ENCODE data around the gene TMEM174. TPM values are rescaled to one million over a fixed set of nuclear protein-coding genes. Genes with fewer than 3 reads are reported as not detected.

TMEM174 gene
- total RNA-seq, 1 experiment from 2014 or later: not detected

DNA sequence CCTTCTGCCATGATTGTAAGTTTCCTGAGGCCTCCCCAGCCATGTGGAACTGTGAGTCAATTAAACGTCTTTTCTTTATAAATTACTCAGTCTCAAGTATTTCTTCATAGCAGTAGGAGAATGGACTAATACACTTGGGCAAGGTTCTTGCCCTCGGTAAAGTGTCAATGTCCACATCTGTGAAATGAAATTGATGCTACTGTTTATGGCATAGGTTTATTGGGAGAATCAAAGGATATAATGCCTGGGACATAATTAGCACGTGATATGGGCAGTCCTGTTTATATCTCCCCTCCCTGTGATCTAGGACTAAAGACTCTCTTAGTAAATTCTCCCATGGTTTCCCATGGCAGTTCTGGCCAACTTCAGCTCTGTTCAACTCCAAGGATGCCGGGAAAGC lies 19.4 kb downstream of the TMEM174 start:
- no peak overlapping the region for H3K4me2 ChIP-seq (ENCODE audit: low read depth, low read length, poor library complexity, severe bottlenecking)
- no peaks in the 10 kb centered on the region for H3K9me3 ChIP-seq (ENCODE audit: low read length)
- H2AFZ ChIP-seq (ENCODE audit: low read length): no peak overlapping the region
- H3K9me2 ChIP-seq (replicated peaks; ENCODE audit: insufficient read depth, low read length): no peaks in the 10 kb centered on the region
- no peak overlapping the region for H3K27ac ChIP-seq (ENCODE audit: low read length)
- no peaks in the 10 kb centered on the region for H3K27me3 ChIP-seq (ENCODE audit: low read length)
- H3K9ac ChIP-seq (ENCODE audit: low read length): no peak overlapping the region
- no peak for DNase-seq
- H4K20me1 ChIP-seq (ENCODE audit: insufficient read depth, low read depth, low read length): no peaks in the 10 kb centered on the region
- no peaks in the 10 kb centered on the region for H3K79me2 ChIP-seq (ENCODE audit: low read length)
- no peaks in the 10 kb centered on the region for H3K4me1 ChIP-seq (ENCODE audit: low read length)
- no peaks in the 10 kb centered on the region for H3K36me3 ChIP-seq (ENCODE audit: insufficient read depth, low read length)
- H3K4me3 ChIP-seq (ENCODE audit: low read length): no peak overlapping the region

DNA sequence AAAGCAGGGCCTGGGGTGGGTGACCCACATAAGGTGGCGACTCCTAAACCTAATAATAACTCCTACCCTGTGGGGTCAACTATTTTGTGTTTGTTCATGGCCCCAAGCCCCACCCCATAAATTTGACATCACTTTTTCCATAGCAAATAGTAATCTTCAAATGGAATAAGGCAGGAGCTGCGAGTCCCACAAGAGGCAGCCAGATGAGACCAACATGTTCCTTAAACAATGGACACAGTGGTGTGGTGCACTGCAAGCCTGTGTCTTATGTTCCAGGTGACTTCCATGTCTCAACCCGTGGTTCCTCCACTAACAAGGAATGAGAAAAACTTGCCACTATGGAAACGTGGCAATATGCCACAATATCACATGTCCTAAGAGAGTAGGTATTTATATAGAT lies 20.6 kb downstream of the TMEM174 start:
- no peaks in the 10 kb centered on the region for H3K79me2 ChIP-seq (ENCODE audit: low read length)
- no peak for DNase-seq
- no peaks in the 10 kb centered on the region for H4K20me1 ChIP-seq (ENCODE audit: insufficient read depth, low read depth, low read length)
- no peaks in the 10 kb centered on the region for H3K36me3 ChIP-seq (ENCODE audit: insufficient read depth, low read length)
- H2AFZ ChIP-seq (ENCODE audit: low read length): no peak overlapping the region
- no peaks in the 10 kb centered on the region for H3K4me1 ChIP-seq (ENCODE audit: low read length)
- H3K4me2 ChIP-seq (ENCODE audit: low read depth, low read length, poor library complexity, severe bottlenecking): no peak overlapping the region
- H3K27ac ChIP-seq (ENCODE audit: low read length): no peak overlapping the region
- H3K9me3 ChIP-seq (ENCODE audit: low read length): no peaks in the 10 kb centered on the region
- H3K4me3 ChIP-seq (ENCODE audit: low read length): no peak overlapping the region
- no peaks in the 10 kb centered on the region for H3K9me2 ChIP-seq (replicated peaks; ENCODE audit: insufficient read depth, low read length)
- no peaks in the 10 kb centered on the region for H3K27me3 ChIP-seq (ENCODE audit: low read length)
- H3K9ac ChIP-seq (ENCODE audit: low read length): no peak overlapping the region

- no peaks in the 10 kb centered on the region for H3K36me3 ChIP-seq (ENCODE audit: insufficient read depth, low read length)
- no peak overlapping the region for H3K27ac ChIP-seq (ENCODE audit: low read length)
Measured at GRCh38 chr5:73196201-73196600, 23.2 kb downstream of the TMEM174 start.

DNA sequence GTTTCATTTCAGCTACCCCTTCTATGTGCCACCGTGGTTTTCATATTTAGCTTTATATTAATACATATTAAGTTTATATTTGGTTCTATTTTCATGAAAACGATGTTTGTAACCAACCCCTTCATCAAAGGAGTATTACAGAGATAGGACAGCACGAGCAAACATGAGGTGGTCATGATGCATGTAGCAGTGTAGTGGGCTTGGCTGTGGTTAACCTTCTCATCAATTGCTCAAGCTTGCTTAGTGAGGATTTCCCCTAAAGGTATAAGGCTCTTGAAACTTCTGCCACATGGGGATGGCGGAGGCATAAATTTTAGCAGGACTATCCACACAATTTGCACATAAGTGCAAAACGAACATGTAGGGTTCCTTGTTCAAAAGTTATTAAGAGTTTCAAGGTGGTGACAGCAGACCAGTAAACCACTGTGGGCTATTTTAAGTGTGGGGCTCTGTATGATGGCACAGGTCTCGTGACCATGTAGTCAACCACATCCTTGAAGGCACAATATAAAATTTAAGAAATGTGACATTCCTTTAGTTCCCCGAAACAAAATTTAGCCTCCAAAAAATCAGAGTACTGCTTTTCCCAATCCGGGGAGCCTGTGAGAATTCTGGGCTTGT lies 24.8 kb downstream of the TMEM174 start:
- H2AFZ ChIP-seq (ENCODE audit: low read length): no peak overlapping the region
- H3K9ac ChIP-seq (ENCODE audit: low read length): no peak overlapping the region
- H3K36me3 ChIP-seq (ENCODE audit: insufficient read depth, low read length): no peaks in the 10 kb centered on the region
- DNase-seq: no peak
- no peaks in the 10 kb centered on the region for H4K20me1 ChIP-seq (ENCODE audit: insufficient read depth, low read depth, low read length)
- H3K9me3 ChIP-seq (ENCODE audit: low read length): no peaks in the 10 kb centered on the region
- no peaks in the 10 kb centered on the region for H3K27me3 ChIP-seq (ENCODE audit: low read length)
- no peaks in the 10 kb centered on the region for H3K4me1 ChIP-seq (ENCODE audit: low read length)
- H3K4me2 ChIP-seq (ENCODE audit: low read depth, low read length, poor library complexity, severe bottlenecking): no peak overlapping the region
- H3K9me2 ChIP-seq (replicated peaks; ENCODE audit: insufficient read depth, low read length): no peaks in the 10 kb centered on the region
- H3K79me2 ChIP-seq (ENCODE audit: low read length): no peaks in the 10 kb centered on the region
- no peak overlapping the region for H3K4me3 ChIP-seq (ENCODE audit: low read length)
- H3K27ac ChIP-seq (ENCODE audit: low read length): no peak overlapping the region

More at GRCh38 chr5:73196201-73196600, 23.2 kb downstream of the TMEM174 start:
- Histone ChIP-seq H3K4me3 (ENCODE audit: low read length) (no peak overlapping the region), H3K4me1 (ENCODE audit: low read length) (no peaks in the 10 kb centered on the region), H2AFZ (ENCODE audit: low read length) (no peak overlapping the region), H4K20me1 (ENCODE audit: insufficient read depth, low read depth, low read length) (no peaks in the 10 kb centered on the region), H3K27me3 (ENCODE audit: low read length) (no peaks in the 10 kb centered on the region), H3K9me2 (replicated peaks; ENCODE audit: insufficient read depth, low read length) (no peaks in the 10 kb centered on the region), H3K79me2 (ENCODE audit: low read length) (no peaks in the 10 kb centered on the region), H3K4me2 (ENCODE audit: low read depth, low read length, poor library complexity, severe bottlenecking) (no peak overlapping the region), H3K9me3 (ENCODE audit: low read length) (no peaks in the 10 kb centered on the region), H3K9ac (ENCODE audit: low read length) (no peak overlapping the region)
- DNase-seq: no peak

DNA sequence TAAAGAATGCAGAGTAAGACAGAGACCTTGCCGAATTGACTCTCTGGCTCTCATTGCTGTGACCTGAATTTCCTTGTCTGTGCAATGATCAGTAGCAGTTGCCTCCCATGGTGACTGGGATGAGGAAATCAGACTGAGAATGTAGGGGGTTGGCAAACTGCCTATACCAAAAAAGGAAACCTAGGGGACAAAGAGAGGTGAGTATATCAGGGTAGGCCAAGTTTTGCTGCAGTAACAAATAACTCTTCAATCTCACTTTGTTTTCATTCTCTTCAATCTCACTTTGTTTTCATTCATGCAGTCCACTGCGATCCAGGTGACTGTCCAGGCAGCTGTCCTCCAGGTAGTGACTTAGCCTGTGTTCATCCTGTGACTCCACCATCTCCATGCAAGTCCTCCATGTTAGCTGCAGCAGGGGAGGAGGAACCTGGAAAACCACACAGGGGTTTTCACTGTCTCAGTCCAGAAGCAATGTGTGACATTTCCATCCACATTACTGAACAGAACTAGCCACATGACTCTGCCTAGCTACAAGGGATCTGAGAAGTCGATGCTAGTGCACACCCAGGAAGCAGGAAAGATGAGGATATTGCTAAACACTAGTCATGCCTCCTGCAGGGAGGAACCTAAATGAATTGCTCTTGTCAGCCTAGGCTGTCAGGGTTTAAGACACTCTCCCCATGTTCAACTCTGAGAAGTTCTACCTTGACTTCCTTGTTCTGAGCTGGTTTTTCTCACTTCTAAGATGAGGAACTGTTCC lies 26.0 kb downstream of the TMEM174 start:
- H4K20me1 ChIP-seq (ENCODE audit: insufficient read depth, low read depth, low read length): no peaks in the 10 kb centered on the region
- H3K4me2 ChIP-seq (ENCODE audit: low read depth, low read length, poor library complexity, severe bottlenecking): no peak overlapping the region
- no peak overlapping the region for H3K4me3 ChIP-seq (ENCODE audit: low read length)

GRCh38 chr5:73199671-73200070 lies 26.7 kb downstream of the TMEM174 start:
- H3K79me2 ChIP-seq (ENCODE audit: low read length): no peaks in the 10 kb centered on the region
- H3K4me1 ChIP-seq (ENCODE audit: low read length): no peaks in the 10 kb centered on the region
- DNase-seq: no peak
- H2AFZ ChIP-seq (ENCODE audit: low read length): no peak overlapping the region
- no peaks in the 10 kb centered on the region for H3K9me3 ChIP-seq (ENCODE audit: low read length)
- H3K36me3 ChIP-seq (ENCODE audit: insufficient read depth, low read length): no peaks in the 10 kb centered on the region
- no peaks in the 10 kb centered on the region for H3K27me3 ChIP-seq (ENCODE audit: low read length)
- H3K27ac ChIP-seq (ENCODE audit: low read length): no peak overlapping the region
- no peaks in the 10 kb centered on the region for H4K20me1 ChIP-seq (ENCODE audit: insufficient read depth, low read depth, low read length)
- H3K9ac ChIP-seq (ENCODE audit: low read length): no peak overlapping the region
- no peak overlapping the region for H3K4me3 ChIP-seq (ENCODE audit: low read length)
- H3K9me2 ChIP-seq (replicated peaks; ENCODE audit: insufficient read depth, low read length): no peaks in the 10 kb centered on the region
- H3K4me2 ChIP-seq (ENCODE audit: low read depth, low read length, poor library complexity, severe bottlenecking): no peak overlapping the region

More for the DNA sequence above, 26.0 kb downstream of the TMEM174 start:
- H2AFZ ChIP-seq (ENCODE audit: low read length): no peak overlapping the region
- no peaks in the 10 kb centered on the region for H3K36me3 ChIP-seq (ENCODE audit: insufficient read depth, low read length)
- no peaks in the 10 kb centered on the region for H3K9me2 ChIP-seq (replicated peaks; ENCODE audit: insufficient read depth, low read length)
- no peak overlapping the region for H3K27ac ChIP-seq (ENCODE audit: low read length)
- H3K9me3 ChIP-seq (ENCODE audit: low read length): no peaks in the 10 kb centered on the region
- no peaks in the 10 kb centered on the region for H3K4me1 ChIP-seq (ENCODE audit: low read length)
- H3K27me3 ChIP-seq (ENCODE audit: low read length): no peaks in the 10 kb centered on the region
- no peak overlapping the region for H3K9ac ChIP-seq (ENCODE audit: low read length)
- no peak for DNase-seq
- H3K79me2 ChIP-seq (ENCODE audit: low read length): no peaks in the 10 kb centered on the region

DNA sequence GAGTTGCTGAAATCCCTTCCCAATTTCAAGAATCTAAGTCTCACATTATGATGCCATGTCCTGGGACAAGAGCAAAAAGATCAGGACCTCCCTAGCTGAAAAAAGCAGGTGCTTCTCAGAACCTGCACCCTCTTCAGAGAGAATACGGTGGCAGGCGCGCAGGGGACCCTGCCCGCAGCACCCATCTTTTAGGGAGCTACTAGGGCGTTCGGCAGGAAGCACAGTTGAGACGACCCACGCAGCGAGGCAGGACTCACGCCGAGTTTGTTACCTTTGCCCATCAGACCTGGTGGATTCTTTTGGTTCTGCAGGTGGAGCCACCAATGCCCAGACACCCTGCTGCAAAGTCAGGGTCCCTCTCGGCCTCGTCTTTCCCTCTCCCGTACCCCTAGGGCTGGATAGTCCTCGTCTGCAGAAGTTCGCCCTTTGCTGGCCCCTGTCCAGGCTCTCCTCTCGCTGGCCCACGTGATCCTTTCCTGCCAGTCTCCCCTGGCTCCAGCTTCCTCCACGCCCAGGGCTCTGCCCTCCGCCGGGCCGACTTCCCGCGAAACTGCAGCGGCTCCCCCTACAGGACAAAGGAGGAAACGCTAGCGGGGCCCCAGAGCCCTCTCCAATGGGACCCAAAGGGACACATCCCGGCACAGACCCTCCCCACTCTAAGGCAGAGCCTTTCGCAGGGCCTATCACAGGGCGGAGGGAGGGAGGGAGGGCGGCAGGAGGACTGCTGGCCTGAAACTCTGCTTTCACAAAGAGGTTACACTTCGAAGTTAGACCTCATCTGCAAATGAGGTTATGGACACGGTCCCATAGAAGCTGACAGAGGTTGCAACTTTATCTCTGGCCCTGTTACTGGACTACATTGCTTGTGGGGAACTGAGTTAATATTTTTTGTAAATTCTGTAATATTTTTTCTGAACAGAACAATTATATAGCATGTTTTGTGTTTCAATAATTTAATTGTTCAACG lies 28.8 kb downstream of the TMEM174 start:
- Histone ChIP-seq H3K36me3 (ENCODE audit: insufficient read depth, low read length) (no peaks in the 10 kb centered on the region), H3K4me3 (ENCODE audit: low read length) (no peak overlapping the region), H4K20me1 (ENCODE audit: insufficient read depth, low read depth, low read length) (no peaks in the 10 kb centered on the region), H3K27ac (ENCODE audit: low read length) (no peak overlapping the region), H2AFZ (ENCODE audit: low read length) (no peak overlapping the region), H3K9me3 (ENCODE audit: low read length) (no peaks in the 10 kb centered on the region), H3K4me1 (ENCODE audit: low read length) (no peaks in the 10 kb centered on the region), H3K79me2 (ENCODE audit: low read length) (no peaks in the 10 kb centered on the region), H3K9ac (ENCODE audit: low read length) (no peak overlapping the region), H3K4me2 (ENCODE audit: low read depth, low read length, poor library complexity, severe bottlenecking) (no peak overlapping the region), H3K9me2 (replicated peaks; ENCODE audit: insufficient read depth, low read length) (no peaks in the 10 kb centered on the region), H3K27me3 (ENCODE audit: low read length) (no peaks in the 10 kb centered on the region)
- peak; percentile 85 for DNase-seq

- Histone ChIP-seq H3K36me3 (ENCODE audit: insufficient read depth, low read length) (no peaks in the 10 kb centered on the region), H4K20me1 (ENCODE audit: insufficient read depth, low read depth, low read length) (no peaks in the 10 kb centered on the region), H3K4me2 (ENCODE audit: low read depth, low read length, poor library complexity, severe bottlenecking) (no peak overlapping the region), H3K9ac (ENCODE audit: low read length) (no peak overlapping the region), H3K27ac (ENCODE audit: low read length) (no peak overlapping the region), H3K4me1 (ENCODE audit: low read length) (no peaks in the 10 kb centered on the region), H3K9me2 (replicated peaks; ENCODE audit: insufficient read depth, low read length) (no peaks in the 10 kb centered on the region), H2AFZ (ENCODE audit: low read length) (no peak overlapping the region), H3K79me2 (ENCODE audit: low read length) (no peaks in the 10 kb centered on the region), H3K9me3 (ENCODE audit: low read length) (no peaks in the 10 kb centered on the region), H3K4me3 (ENCODE audit: low read length) (no peak overlapping the region), H3K27me3 (ENCODE audit: low read length) (no peaks in the 10 kb centered on the region)
- DNase-seq: no peak
Measured at GRCh38 chr5:73204332-73204731, 31.3 kb downstream of the TMEM174 start.
